ENCODE data around the gene MUC13. TPM values are rescaled to one million over a fixed set of nuclear protein-coding genes. Genes with fewer than 3 reads are reported as not detected.
A peak's percentile ranks its signal among the peaks of the same experiment; 100 is the strongest.

Gene MUC13
- total and polyA plus RNA-seq, 9 of the 15 experiments (the other 6 are each of a cell fraction or from before 2014, with no cell fraction given) = 0.09 TPM; not detected in 8

- TF ChIP-seq NR2C2 (CRISPR knock-in tag; IDR thresholded peaks at IDR 0.05) (no peak), NR2C2 (tag; IDR thresholded peaks at IDR 0.05) (peak; percentile 20; the same call in 1 of the 2 replicates), ZNF507 (tag; conservative IDR thresholded peaks at IDR 0.05) (no peak), RBM25 (IDR thresholded peaks at IDR 0.05; ENCODE audit: low read depth, low read length, severe bottlenecking) (no peak), STAT5A (IDR thresholded peaks at IDR 0.05; ENCODE audit: borderline replicate concordance, low read length) (no peak), GMEB1 (CRISPR knock-in tag; IDR thresholded peaks at IDR 0.05) (no peak), BACH1 (tag; IDR thresholded peaks at IDR 0.05) (no peak), KLF6 (CRISPR knock-in tag; IDR thresholded peaks at IDR 0.05; ENCODE audit: borderline replicate concordance) (no peak), ATF1 (CRISPR knock-in tag; IDR thresholded peaks at IDR 0.05) (no peak), ATF1 (tag; IDR thresholded peaks at IDR 0.05) (no peak; the same call in 1 of the 2 replicates), EP300 (IDR thresholded peaks at IDR 0.05; ENCODE audit: low read length) (no peak), E2F8 (IDR thresholded peaks at IDR 0.05; ENCODE audit: low read depth, partially characterized antibody) (no peak), SRSF9 (IDR thresholded peaks at IDR 0.05; ENCODE audit: borderline replicate concordance, low read depth, low read length) (no peak), RBM22 (IDR thresholded peaks at IDR 0.05; ENCODE audit: low read depth, low read length, poor library complexity, severe bottlenecking) (no peak), CREM (IDR thresholded peaks at IDR 0.05; ENCODE audit: low read depth) (no peak), ZNF79 (CRISPR knock-in tag; IDR thresholded peaks at IDR 0.05; ENCODE audit: low read depth) (no peak), MAFK (IDR thresholded peaks at IDR 0.05; ENCODE audit: low read length) (no peak), NBN (IDR thresholded peaks at IDR 0.05; ENCODE audit: low read depth) (no peak), FOXA3 (CRISPR knock-in tag; conservative IDR thresholded peaks at IDR 0.05 in 1 of 2, IDR thresholded peaks at IDR 0.05 in 1 of 2) (no peak), POLR3G (IDR thresholded peaks at IDR 0.05; ENCODE audit: extremely low read depth, insufficient read length, insufficient replicate concordance) (no peak), ZNF140 (CRISPR knock-in tag; IDR thresholded peaks at IDR 0.05) (no peak), MNT (conservative IDR thresholded peaks at IDR 0.05) (no peak), ID3 (CRISPR knock-in tag; IDR thresholded peaks at IDR 0.05) (no peak), ID3 (tag; IDR thresholded peaks at IDR 0.05) (no peak)
Measured at GRCh38 chr3:124887177-124887931, 47.2 kb downstream of the MUC13 start, which contains the start of gene ITGB5 (continued).

All from K562 (cell line).